Posterior cingulate gyrus (tissue), 11 donors: Measurements from ENCODE around the gene MED16.

ENCODE experiments used
- DNase-seq, 10 donors: peaks; one replicate each; pipeline versions ENCODE4 v3.0.0 to v3.0.0-alpha.2; 2020 to 2021; ENCODE audit warnings: mixed read lengths in 3 of 10
- intact Hi-C: fragments of 100-400 bp; cut with DNase I; formaldehyde crosslinking; loops from one replicate; pipeline ENCODE4 v1.15.1; 2023

MED16 gene

GRCh38 chr19:875265-875879 is 17.6 kb downstream of the MED16 start:
- intact Hi-C loops, result no loop called here
- DNase-seq, result no peak

- intact Hi-C loops, result no loop called here
- DNase-seq, result no peak
These were observed 19.4 kb downstream of the MED16 start for GRCh38 chr19:873561-874041.

GRCh38 chr19:873084-873483 is 19.9 kb downstream of the MED16 start:
- intact Hi-C loops, result no loop called here
- no peak for DNase-seq

- intact Hi-C loops, result no loop called here
- no peak for DNase-seq
These were observed 20.6 kb downstream of the MED16 start for GRCh38 chr19:872266-872951.

GRCh38 chr19:871446-872265 is 21.3 kb downstream of the MED16 start:
- intact Hi-C loops, result no loop called here
- DNase-seq, result peak in 1 of 10 donors; percentile 74

GRCh38 chr19:870963-871401 is 22.0 kb downstream of the MED16 start:
- DNase-seq, result peak in 9 of 10 donors; percentile 46 to 94 (median 67)
- intact Hi-C loops, result no loop called here

GRCh38 chr19:870314-870713 is 22.7 kb downstream of the MED16 start:
- DNase-seq, result no peak
- intact Hi-C loops, result no loop called here

- no peak for DNase-seq
- intact Hi-C loops, result no loop called here
These were observed 23.5 kb downstream of the MED16 start for GRCh38 chr19:869245-870177.

- intact Hi-C loops, result no loop called here
- no peak for DNase-seq
These were observed 24.3 kb downstream of the MED16 start for GRCh38 chr19:868458-869244.

- no peak for DNase-seq
- intact Hi-C loops, result no loop called here
These were observed 25.0 kb downstream of the MED16 start for GRCh38 chr19:867855-868457.

GRCh38 chr19:867301-867793 is 25.6 kb downstream of the MED16 start:
- DNase-seq, result no peak
- intact Hi-C loops, result no loop called here

GRCh38 chr19:866769-867300 is 26.2 kb downstream of the MED16 start:
- DNase-seq, result peak in 1 of 10 donors; percentile 81
- intact Hi-C loops, result no loop called here

- no peak for DNase-seq
- intact Hi-C loops, result loop anchor here (2.0 to 5.0 kb wide), 2 partner anchors 58 to 119 kb away; partner anchors contain the start of gene WDR18
These were observed 29.7 kb downstream of the MED16 start for GRCh38 chr19:863315-863620.

GRCh38 chr19:862581-863314 is 30.2 kb downstream of the MED16 start:
- intact Hi-C loops, result loop anchor here (2.0 to 5.0 kb wide), 2 partner anchors 58 to 120 kb away; partner anchors contain the start of gene WDR18
- DNase-seq, result peak in 1 of 10 donors; percentile 82

- no peak for DNase-seq
- intact Hi-C loops, result loop anchor here (2.0 to 5.0 kb wide), 2 partner anchors 59 to 120 kb away; partner anchors contain the start of gene WDR18
These were observed 31.0 kb downstream of the MED16 start for GRCh38 chr19:861756-862580.

- DNase-seq, result no peak
- intact Hi-C loops, result loop anchor here (5.0 kb wide), 1 partner anchor 121 kb away; the partner anchor contains the start of gene WDR18
These were observed 31.7 kb downstream of the MED16 start for GRCh38 chr19:861141-861755.
